C4-2B (cell line): ENCODE results near the gene PACSIN1.

Source experiments
- CTCF ChIP-seq: fragments of 450-650 bp; conservative IDR thresholded peaks from 2 replicates; pipeline ENCODE4 v1.5.1; 2017; ENCODE audit warnings: mild to moderate bottlenecking
- ZFX ChIP-seq: fragments of 450-650 bp; IDR thresholded peaks from 2 replicates; pipeline ENCODE4 v1.6.1; 2017

GRCh38 chr6:34578445-34579262 is 112.8 kb downstream of the PACSIN1 start:
- TF ChIP-seq CTCF (no peak), ZFX (no peak)
